ENCODE measurements around the gene DCBLD1. TPM values are rescaled to one million over a fixed set of nuclear protein-coding genes. Genes with fewer than 3 reads are reported as not detected.
"Not testable (repeated sequence)": the region's sequence is repeated elsewhere in the genome, so short reads cannot be mapped to it uniquely, and the experiment has no call there.

DCBLD1 gene
- total RNA-seq, 4 donors from 2014 or later, result 19.8 to 35.0 (median 27.8) TPM

DNA sequence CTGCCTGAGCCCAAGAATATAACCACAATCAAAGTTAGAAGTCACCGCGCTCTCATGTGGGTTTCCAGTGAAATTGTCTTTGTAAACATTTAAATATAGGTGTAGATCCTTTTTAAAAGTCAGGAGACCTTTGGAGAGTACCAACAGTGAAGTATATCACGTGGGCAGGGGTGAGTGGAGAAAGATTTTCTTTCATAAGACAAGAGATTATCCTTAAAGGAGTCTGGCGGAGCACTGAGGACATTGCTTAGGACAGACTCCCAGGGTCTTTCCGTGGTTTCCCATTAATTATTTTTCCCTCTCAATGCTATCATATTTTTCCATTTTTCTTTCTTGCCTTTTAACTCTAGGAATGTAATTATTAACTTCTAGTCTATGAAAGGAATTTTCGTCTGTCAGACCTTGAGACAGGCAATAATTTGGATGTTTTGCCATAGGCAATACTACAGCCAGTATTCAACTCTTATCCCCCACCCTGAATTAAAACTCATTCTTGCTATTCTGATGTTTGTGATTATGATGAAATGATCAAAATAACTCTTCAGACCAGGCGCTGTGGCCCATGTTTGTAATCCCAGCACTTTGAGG lies 31.4 kb downstream of the DCBLD1 start:
- no peak overlapping the region for H3K27ac ChIP-seq
- no peak for DNase-seq
- H3K4me1 ChIP-seq, result no peaks in the 10 kb centered on the region
- TF ChIP-seq, protein P1, sequence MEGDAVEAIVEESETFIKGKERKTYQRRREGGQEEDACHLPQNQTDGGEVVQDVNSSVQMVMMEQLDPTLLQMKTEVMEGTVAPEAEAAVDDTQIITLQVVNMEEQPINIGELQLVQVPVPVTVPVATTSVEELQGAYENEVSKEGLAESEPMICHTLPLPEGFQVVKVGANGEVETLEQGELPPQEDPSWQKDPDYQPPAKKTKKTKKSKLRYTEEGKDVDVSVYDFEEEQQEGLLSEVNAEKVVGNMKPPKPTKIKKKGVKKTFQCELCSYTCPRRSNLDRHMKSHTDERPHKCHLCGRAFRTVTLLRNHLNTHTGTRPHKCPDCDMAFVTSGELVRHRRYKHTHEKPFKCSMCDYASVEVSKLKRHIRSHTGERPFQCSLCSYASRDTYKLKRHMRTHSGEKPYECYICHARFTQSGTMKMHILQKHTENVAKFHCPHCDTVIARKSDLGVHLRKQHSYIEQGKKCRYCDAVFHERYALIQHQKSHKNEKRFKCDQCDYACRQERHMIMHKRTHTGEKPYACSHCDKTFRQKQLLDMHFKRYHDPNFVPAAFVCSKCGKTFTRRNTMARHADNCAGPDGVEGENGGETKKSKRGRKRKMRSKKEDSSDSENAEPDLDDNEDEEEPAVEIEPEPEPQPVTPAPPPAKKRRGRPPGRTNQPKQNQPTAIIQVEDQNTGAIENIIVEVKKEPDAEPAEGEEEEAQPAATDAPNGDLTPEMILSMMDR (IDR thresholded peaks at IDR 0.05), result no peak
- no peak for TF ChIP-seq POLR2A (IDR thresholded peaks at IDR 0.05)
- no peak overlapping the region for H3K4me3 ChIP-seq
- H3K27me3 ChIP-seq, result no peaks in the 10 kb centered on the region
- no peaks in the 10 kb centered on the region for H3K36me3 ChIP-seq
- H3K9me3 ChIP-seq, result no peaks in the 10 kb centered on the region

DNA sequence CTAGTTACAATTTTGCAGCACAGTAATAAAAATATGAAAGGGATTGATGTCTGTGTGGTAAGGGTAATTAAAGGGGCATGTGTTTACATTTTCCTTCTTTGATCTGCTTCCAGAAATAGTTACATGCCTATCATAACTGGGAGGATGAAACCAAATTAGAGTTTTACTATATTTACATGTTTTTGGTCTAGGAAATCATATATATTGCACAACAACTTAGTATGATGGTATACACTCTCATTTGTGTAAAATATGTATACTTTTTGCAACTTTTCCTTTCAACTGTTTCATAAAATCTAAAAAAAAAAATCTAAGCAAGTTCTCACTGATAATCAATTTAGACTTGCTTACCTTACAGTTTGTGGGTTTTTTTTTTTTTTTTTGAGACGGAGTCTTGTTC lies 32.2 kb downstream of the DCBLD1 start:
- H3K4me1 ChIP-seq, result no peaks in the 10 kb centered on the region
- no peaks in the 10 kb centered on the region for H3K9me3 ChIP-seq
- no peaks in the 10 kb centered on the region for H3K27me3 ChIP-seq
- no peak overlapping the region for H3K27ac ChIP-seq
- no peaks in the 10 kb centered on the region for H3K36me3 ChIP-seq
- H3K4me3 ChIP-seq, result no peak overlapping the region
- DNase-seq, result no peak
- TF ChIP-seq, protein P1 (IDR thresholded peaks at IDR 0.05), result no peak
- no peak for TF ChIP-seq POLR2A (IDR thresholded peaks at IDR 0.05)

DNA sequence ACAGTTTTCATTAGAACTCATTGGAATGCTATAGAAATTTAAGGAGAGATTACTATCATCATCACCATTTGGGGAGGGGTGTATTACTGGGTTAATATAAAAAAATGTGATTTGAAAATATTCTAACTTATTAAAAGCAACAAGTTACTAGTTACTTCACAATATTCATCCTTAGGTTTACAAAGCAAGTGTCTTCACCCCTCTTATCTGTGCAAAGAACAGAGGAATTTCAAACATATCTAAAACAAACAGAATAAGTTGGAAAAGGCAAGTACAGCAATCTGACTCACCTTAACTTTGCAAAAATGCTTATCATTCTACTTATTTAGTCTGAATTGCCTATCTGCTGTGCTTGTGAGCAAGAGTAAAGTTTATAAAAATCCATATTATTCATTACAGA lies 32.9 kb downstream of the DCBLD1 start:
- Histone ChIP-seq H3K4me3 (no peak overlapping the region), H3K27me3 (no peaks in the 10 kb centered on the region), H3K36me3 (no peaks in the 10 kb centered on the region), H3K4me1 (no peaks in the 10 kb centered on the region), H3K27ac (no peak overlapping the region), H3K9me3 (no peaks in the 10 kb centered on the region)
- no peak for DNase-seq
- no peak for TF ChIP-seq POLR2A (IDR thresholded peaks at IDR 0.05)
- TF ChIP-seq, protein P1 (IDR thresholded peaks at IDR 0.05), result no peak

DNA sequence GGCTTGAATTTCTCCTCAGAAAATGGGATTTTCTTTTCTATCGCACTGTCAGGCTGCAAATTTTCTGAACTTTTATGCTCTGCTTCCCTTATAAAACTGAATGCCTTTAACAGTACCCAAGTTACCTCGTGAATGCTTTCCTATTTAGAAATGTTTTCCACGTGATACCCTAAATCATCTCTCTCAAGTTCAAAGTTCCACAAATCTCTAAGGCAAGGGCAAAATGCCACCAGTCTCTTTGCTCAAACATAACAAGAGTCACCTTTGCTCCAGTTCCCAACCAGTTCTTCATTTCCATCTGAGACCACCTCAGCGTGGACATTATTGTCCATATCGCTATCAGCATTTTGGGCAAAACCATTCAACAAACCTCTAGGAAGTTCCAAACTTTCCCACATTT lies 35.5 kb downstream of the DCBLD1 start:
- H3K27me3 ChIP-seq, H3K36me3 ChIP-seq, H3K4me1 ChIP-seq, H3K4me3 ChIP-seq, H3K27ac ChIP-seq, DNase-seq, H3K9me3 ChIP-seq: not testable (repeated sequence)

DNA sequence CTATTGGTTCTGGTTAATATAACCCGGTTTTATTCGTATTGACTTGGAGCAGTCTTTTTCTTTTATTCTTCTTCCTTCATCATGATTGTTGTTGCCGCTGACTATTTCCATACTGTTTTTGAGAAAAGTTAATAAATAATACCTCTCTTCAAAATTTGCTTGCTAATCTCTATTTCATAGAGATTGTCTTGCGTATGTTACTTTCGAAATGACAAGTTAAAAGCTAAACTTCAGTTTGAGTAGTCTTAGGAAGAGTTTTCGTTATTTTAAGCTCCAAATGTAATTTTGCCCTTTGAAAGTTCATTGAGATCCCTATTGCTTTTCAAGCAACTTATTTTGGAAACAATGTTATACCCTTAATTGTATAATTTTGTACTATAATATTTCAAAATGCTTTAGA lies 36.4 kb downstream of the DCBLD1 start:
- TF ChIP-seq, protein P1 (IDR thresholded peaks at IDR 0.05), result no peak
- TF ChIP-seq POLR2A (IDR thresholded peaks at IDR 0.05), result no peak
- DNase-seq, result no peak
- Histone ChIP-seq H3K36me3 (peaks cover 0 to 6% (median 0%) of the 10 kb centered on the region in 3 donors), H3K4me1 (no peaks in the 10 kb centered on the region), H3K27ac (no peak overlapping the region), H3K9me3 (no peaks in the 10 kb centered on the region), H3K27me3 (no peaks in the 10 kb centered on the region), H3K4me3 (no peak overlapping the region)

DNA sequence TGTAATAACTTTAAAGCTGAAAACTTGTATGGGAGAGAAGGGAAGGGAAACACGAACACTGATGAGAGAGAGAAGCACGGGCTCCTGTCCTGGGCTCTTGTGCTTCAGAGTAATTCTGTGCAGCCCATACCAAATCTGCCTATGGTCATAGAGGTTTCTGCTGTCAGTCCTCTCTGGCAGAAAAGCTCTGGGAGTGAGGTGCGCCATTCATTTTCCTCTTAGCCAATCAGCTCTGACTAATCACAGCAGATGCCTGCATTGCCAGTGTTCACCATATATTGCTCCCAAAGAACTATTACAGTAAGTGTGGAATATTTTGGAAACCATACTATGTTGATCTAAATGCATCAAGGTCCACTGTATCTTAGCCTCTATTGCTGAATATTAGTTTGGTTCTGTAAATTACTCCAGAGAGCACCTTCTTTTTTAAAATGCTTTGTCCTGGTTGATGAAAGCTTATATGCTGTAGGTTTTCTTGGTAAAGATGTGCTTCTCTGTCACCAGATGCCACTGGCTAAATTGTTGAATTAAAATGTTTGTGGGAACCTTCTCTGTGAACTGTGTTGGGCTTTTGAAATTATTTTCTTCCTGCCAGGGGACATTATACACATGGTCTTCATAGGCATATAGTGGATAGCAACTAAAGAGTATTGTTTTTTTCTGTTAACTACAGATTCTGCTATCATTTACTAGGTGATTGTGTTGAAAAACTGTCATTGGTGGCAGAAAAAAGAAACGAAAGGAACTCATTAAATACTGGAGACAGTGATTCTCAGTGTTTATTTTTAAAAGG lies 38.3 kb downstream of the DCBLD1 start:
- no peak for TF ChIP-seq POLR2A (IDR thresholded peaks at IDR 0.05)

More for the DNA sequence above, 38.3 kb downstream of the DCBLD1 start:
- no peaks in the 10 kb centered on the region for H3K9me3 ChIP-seq
- no peak for DNase-seq
- no peak overlapping the region for H3K27ac ChIP-seq
- H3K27me3 ChIP-seq, result no peaks in the 10 kb centered on the region
- peaks cover 0 to 6% (median 0%) of the 10 kb centered on the region in 3 donors for H3K36me3 ChIP-seq
- H3K4me3 ChIP-seq, result no peak overlapping the region
- H3K4me1 ChIP-seq, result no peaks in the 10 kb centered on the region

Data from Peyer's patch (tissue), 4 donors.